CD1c-positive myeloid dendritic cell (primary cell): ENCODE results near the gene HS6ST3.

Source experiments
- DNase-seq: peaks from one replicate; pipeline ENCODE4 v3.0.0-alpha.2; 2016; ENCODE audit errors: extremely low spot score

HS6ST3 gene

DNA sequence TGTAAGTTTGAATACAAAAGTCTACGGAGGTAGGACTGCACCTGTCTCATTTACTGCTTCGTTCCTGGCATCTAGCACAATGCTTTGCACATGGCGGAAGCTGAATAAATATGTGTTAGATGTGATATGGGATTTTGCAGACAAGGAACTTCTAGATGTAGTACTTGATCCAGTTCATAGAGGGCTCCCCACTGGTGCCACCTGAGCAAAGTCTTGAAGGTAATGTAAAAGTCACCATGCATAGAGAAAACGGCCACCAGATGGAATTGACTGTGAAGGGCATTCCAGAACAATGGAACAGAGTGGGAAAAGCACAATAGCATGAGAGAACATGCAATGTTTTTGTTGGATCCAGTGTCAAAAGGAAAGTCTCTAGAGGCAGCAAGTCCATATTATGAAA lies 209.3 kb downstream of the HS6ST3 start:
- DNase-seq, result no peak

DNA sequence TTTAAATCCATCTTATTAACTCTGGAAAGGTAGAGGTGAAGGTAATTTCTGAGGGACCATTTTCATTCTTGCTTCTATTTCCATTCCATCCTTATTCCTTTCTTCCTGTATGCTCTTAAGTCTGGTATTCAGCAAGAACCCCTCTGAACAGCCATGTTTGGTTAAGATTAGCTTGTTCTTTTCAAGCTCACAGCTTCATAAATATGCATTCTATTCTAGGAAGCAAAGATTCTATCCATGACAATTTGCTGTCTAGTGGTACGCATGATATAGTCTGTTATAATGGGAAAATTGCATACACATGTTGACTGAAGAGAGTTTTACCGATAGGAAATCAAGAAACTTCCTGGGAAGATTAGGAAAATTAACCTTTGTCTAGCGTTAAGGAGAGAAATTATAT lies 218.7 kb downstream of the HS6ST3 start:
- no peak for DNase-seq

DNA sequence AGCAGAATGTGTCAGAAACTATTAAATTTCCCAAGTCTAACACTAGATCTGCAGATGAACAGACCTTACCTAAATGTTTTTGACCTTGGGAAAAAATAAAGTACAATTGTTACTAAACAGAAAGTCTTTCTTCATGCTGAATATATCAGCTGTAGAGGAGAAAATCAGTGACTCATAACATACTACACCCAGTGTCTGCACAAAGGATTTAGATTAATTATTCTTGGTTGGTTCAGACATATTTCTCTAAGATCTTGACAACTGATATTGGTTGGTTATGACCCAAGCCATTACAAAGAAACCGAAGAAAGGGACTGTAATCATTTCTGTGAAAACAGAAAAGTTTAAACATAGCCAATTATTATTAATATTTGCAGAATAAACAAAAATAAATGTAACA lies 225.1 kb downstream of the HS6ST3 start:
- DNase-seq, result no peak

DNA sequence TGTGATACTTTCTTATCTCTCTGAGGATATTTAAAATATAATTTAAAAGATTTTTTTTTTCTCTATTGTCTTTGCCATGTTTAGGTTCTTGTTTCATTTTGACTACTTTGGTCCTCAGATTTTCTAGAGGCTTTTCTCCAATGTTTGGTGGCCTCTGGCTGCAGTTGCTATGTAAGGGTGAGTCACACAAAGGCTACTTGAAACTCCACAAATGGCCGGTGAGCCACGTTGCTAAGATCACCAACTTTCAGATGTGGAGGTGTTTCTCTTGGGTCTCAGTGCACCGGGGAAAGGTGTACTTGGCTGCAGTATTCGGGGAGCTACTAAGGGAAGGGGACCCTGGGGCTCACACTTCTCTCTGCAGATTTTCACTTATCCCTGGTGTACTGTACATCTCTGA lies 248.1 kb downstream of the HS6ST3 start:
- DNase-seq, result no peak

DNA sequence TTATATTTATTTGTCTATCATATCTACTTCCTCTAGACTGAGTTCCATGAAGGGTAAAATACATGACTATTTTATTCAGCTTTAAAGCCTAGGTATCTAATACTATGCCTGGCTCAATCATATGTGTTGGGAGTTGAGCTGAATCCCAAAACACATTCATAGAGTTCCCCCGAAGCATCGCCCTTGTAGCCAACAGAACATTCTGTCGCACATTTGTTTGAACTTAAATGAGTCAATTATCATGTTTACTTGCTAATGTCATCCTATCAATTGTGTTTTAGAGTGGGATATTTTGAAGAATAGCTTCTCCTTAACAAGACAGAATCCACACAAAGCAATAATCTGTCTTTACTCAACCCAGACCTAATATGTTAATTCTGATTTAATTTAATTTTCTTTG lies 252.4 kb downstream of the HS6ST3 start:
- DNase-seq, result no peak

DNA sequence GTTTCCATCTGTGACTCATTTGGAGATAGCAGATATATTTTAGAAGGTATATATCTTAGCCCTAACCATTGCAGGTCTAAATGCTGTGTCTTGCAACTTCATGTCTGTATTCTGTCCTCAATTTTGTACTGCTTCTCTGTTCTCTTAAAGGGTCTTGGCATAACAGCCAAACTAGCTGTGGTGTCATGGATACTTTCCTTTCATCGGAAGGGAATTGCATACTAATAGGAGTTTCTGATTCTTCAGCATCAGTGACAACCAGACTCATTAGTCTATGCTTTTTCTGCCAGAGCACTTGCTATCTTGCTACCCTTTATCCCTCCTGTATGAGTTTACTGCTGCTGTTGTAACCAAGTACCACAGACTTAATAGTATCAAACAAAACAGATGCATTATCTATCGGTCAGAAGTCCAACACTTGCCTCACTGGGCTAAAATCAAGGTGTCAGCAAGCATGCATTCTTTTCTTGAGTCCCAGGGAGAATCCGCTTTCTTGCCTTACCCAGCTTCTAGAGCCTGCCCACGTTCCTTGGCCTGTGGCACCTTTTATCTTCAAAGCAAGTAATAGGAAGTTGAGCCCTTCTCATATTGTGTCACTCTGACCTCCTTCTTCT lies 253.1 kb downstream of the HS6ST3 start:
- DNase-seq, result no peak

DNA sequence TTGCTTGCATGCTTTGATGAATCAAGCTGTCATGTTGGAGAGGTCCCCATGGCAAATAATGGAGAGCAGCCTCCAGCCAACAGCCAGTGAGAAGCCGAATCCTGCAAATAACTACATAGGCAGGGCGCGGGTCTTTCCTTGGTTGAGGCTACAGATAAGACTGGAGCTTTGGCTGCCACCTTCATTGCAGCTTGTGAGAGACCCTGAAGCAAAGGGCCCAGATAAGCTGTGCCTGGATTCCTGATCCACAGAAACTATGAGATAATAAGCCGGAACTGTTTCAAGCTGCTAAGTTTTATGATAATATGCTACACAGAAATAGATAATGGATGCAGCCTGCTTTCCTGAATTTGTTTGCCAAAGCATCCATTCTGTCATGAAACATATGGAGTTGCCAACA lies 257.0 kb downstream of the HS6ST3 start:
- DNase-seq, result no peak

DNA sequence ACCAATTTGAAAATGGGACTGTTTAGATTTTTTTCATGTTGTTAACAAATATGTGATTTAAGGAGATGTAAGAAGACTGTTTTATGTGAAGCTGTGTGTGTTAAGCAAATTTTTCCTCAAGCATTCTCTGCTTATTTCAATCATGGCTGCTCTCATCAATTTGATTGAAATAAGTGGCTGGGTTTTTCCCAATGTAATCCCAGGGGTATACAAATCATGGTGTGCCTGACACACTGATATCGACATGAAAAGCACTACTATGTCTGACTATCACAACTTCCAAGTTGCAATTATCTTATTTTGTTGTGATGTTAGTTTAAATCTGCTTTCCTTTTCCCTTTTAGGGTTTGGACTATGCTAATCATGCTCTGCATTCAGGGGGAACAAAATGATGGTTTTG lies 283.7 kb downstream of the HS6ST3 start:
- DNase-seq, result no peak

DNA sequence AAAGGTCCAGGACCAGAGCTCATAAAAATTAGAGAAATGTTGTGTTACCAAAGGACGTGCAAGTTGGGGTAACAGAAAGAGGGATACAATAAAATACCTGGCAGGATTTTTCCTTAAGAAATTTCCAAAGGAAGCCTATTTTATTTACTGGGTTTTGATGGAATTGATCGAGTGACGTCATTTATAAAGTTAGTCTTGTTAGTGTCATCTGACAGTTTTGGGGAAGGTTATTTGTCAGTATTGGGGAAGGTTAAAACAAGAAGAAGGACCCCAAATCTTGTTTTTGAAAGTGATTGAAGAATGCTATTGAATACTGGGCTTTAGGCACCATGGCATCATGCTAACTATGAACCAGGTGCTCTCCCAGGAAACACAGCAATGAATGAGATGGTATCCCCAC lies 287.9 kb downstream of the HS6ST3 start:
- no peak for DNase-seq

DNA sequence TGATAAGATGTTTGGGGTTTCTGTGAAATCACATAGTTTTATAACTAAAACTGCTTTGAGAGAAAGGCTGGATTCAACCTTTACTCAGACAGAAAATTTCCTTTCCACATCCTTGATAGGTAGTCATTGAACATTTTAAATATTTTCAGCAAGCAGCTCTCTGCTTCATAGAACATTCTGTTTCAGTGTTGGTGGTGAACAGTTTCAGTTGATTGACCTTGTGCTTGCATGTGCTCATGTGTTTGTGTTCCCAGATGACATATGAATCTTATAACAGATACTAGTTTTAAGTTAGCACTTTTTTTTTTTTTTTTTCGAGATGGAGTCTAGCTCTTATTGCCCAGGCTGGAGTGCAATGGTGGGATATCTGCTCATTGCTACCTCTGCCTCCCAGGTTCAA lies 290.1 kb downstream of the HS6ST3 start:
- no peak for DNase-seq

DNA sequence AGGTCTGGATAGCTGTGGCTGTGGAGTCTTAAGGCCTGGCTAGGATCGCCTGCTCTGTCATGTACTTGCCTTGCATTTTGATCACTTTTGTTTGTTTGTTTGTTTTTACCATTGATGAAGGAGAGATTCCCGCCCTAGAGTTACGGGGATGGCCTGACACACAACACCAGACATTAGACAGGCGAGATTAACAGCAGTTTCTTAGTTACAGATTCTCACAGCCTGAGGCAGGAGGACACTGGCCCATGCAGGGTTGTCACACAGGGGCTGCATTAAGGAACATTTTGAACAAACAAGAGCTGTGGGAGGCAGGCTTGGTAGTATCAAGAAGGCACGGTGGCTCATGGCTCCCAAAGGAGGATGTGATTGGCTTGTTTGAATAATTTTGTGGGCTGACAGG lies 291.8 kb downstream of the HS6ST3 start:
- DNase-seq, result no peak

DNA sequence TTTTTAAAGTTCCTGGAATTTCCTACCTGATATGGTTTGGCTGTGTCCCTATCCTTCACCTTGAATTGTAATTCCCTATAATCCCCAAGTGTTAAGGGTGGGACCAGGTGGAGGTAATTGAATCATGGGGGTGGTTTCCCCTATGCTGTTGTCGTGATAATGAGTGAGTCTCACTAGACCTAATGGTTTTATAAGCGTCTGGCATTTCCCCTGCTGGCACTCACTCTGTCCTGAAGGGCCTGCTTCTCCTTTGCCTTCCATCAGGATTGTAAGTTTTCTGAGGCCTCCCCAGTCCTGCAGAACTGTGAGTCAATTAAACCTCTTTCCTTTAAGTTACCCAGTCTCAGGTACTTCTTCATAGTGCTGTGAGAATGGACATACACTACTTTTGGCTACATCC lies 298.7 kb downstream of the HS6ST3 start:
- DNase-seq, result no peak

DNA sequence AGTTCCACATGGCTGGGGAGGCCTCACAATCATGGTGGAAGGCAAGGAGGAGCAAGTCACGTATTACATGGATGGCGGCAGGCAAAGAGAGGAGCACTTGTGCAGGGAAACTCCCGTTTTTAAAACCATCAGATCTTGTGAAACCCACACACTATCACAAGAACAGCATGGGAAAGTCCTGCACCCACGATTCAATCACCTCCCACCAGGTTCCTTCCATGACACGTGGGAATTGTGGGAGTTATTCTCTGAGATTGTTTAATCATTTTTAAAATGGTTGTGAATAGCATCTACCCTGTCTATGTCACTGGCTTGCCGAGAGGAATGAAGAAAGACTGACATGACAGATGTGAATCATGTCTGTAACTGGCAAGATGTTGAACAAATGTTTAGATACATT lies 301.7 kb downstream of the HS6ST3 start:
- no peak for DNase-seq

DNA sequence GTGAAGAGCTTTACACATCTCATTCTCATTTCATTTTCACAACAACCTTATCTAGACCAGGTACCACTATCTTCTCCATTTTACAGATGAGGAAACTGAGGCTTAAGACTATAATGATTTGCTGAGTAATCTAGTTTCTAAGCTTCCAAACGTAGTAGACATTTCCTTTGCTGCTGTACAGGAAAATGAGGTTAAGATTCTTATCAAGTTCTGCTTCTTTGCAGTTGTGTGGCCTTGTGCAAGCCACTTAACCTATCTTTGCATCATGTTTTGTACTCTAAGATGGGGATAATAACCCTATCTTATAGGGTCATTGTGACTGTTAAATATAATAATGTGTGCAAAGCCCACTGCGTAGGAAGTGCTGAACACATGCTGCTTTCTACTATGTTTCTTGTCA lies 307.9 kb downstream of the HS6ST3 start:
- no peak for DNase-seq

DNA sequence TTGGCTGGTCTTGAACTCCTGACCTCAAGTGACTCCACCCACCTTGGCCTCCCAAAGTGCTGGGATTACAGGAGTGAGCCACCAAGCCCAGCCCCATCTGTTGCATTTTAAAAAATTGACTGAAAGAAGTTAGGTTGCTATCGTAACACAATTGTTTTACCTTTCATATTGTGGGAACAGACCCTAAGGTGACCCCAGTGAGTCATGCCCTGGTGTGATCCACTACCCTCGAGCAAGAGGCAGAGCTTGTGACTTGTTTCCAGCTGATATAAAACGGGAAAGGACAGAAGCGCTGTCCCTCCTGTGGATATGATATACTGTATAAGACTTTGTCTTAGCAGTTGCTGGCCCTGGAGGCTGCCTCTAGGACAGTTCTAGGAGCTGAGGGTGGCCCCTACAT lies 308.6 kb downstream of the HS6ST3 start:
- DNase-seq, result no peak

DNA sequence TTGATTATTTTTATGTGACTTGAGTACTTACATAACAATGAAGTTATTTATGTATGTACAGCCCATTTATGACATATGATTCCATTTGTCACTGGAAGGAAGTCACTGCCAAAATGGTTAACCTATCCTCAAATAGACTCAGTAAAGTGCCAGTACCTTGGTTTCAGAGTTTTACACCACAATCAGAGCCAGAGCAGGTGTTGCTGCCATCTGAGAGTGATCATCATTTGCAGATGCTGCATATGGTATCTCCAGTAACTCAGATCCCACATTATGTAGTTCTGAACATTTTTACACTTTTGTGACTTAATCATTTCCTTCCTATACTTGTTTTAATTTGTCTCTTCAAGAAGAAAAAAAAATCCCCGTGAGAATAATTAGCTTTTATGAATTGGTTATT lies 313.3 kb downstream of the HS6ST3 start:
- DNase-seq, result no peak

DNA sequence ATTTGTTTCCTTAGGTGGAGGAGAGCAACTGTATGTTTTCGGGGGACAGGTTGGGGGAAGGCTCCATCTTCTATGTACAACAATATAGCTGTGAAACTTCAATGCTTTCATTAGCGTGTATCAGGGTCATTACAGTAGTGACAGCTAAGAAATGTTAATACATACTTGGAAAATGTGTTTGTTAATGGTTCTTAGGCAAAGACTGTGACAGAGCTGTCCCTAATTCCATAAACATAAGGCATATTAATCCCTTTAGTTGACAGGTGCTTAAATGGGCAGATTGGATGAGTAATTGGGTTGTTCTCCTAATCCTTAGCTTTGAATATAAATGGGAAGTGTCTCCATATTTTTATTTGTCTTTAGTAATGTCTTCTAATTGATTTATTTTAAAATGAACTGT lies 313.7 kb downstream of the HS6ST3 start:
- no peak for DNase-seq

DNA sequence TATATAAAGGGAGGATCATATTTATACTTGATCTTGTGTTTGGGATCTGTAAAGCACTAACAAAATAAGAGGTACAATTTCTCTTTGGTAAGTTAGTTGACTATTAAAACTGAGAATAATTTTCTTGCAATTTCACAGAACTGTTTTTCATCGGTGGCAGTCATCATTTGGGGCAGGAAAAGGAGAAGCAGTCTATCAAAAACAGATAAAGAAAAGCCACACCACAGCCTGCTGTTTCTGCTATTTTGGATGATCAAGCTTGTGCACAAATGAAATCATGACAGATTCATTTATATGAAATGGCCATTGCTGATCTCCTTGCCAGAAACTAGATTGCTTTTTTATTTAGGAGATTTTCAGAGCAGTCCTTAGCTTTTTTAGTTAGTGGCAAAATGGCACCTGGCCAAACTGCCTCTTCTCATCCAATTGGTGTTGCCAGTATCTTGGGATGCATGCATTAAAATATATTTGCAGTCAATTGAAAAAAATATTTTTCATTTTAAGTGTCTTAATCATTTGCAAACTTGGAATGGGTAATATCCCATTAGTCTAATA lies 326.0 kb downstream of the HS6ST3 start:
- DNase-seq, result no peak

DNA sequence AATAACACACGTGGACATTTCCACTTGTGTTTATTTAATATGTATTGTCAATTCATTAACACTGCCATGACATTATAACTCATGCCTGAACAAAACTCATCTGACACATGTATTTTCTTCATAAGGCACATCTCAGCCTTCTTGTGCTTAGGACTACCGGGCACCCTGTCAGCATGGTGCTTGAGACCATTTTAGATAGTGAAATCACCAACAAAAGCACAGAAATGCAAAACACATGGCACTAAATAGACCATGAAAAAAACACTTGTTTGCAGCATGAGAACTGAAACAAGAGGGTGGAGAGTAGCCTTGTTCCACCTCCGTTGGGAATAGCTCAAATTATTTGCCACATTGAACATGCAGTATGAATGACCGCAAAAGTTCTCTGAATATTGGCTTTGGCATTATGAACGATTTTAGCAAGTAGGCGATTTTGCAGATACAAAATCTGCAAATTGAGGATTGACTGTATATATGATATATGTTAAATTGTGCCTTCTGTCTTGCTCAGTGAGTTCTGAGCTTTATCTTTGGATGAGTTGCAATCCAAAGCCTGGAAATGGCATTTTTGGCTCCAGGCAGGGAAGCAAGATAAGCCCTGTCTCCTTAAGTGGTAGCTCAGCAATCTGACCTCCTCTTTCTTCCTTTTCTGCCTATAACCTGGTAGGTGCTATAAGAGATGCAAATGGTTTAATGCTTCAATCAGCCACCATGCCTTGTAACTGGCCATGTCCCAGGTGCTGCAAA lies 328.2 kb downstream of the HS6ST3 start:
- DNase-seq, result no peak

DNA sequence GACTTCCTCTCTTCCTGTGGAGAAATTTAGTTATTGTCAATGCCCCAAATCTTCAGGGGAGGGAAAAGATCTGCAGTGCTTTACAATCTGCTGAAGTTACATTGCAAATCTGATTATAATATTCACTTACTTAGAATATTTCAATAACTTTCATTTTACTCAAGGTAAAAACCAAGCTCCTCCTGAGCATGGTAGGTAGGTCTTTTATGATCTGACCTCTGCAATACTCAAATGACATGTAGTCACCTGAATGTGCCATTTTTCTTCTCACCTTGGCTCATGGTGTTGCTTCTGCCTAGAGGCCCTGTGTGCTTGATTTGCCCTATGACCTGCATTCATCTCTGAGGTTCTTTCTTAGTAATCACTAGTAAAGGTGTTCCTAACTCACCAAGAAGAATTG lies 331.4 kb downstream of the HS6ST3 start:
- DNase-seq, result no peak

DNA sequence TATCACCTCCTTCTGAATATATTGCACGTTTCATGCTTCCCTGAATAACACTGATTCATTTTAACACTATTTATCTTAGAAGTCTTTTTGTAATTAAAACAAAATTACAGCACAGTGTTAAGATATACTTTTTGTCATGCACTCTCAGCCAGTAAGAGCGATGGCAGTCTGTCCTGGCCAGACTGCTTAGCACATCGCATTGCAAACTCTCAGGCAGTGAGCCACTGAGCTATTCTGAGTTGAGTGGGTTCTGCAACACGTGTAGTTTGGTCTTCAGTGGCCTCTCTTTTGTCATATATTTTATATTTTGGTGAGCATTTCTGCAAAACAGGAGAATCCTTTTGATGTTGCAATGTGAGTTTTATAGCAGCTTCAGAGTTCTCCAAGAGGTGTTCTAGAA lies 332.1 kb downstream of the HS6ST3 start:
- no peak for DNase-seq

DNA sequence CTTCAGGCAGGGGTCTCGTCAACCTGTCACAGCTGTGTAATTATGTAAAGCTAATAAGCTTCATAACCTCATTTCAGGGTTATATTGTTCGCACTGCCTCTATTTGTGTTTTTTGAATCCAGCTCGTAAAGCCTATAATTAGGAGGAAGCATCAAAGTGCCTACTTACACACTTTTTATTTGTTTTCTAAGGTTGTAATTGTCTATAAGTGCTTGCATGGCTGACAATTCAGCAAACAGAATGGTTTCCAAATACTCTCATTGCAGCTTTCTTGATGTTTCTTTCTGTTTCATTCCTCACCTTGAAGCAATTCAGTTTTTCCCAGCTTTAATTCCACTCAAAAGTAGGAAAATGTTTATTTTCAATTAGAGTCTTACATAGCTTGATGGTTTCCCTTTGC lies 336.3 kb downstream of the HS6ST3 start:
- DNase-seq, result no peak

DNA sequence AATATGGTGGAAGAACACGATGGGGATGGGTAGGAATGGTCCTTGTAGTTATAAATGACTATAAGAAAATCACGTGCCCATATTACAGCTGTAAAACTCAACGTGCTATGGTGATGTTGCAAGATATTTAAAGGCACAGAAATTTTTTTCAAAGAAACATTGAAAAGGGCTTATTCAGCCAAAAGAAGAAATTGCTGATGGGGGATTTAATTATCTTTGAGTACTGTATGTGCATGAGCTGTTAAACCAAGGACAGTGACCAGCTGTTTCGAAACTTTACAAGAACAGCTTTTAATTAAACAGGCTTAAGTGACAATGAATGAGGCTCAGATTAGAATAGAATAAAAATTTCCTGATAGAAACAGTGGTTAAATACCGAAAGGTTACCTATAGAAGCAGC lies 339.0 kb downstream of the HS6ST3 start:
- no peak for DNase-seq
